Loucy (cell line): Measurements from ENCODE around the gene CNTNAP4.

Source experiments
- H2AFZ ChIP-seq: fragments of 200-600 bp; sonication (generic); 2 replicates; pipeline ENCODE4 v1.6.0; 2016; ENCODE audit warnings: antibody characterized with exemption, mild to moderate bottlenecking, low read length, moderate library complexity
- H3F3A ChIP-seq: fragments of 200-600 bp; 2 replicates; pipeline ENCODE4 v1.6.0; 2016; ENCODE audit warnings: antibody characterized with exemption, low read depth, mild to moderate bottlenecking
- H3K27me3 ChIP-seq: fragments of 200-600 bp; sonication (generic); 2 replicates; pipeline ENCODE4 v1.6.1; 2014; ENCODE audit warnings: low read length, mild to moderate bottlenecking; ENCODE audit not compliant: insufficient read depth, poor library complexity, severe bottlenecking
- H3K36me3 ChIP-seq: fragments of 200-600 bp; sonication (generic); 2 replicates; pipeline ENCODE4 v1.6.1; 2016; ENCODE audit warnings: low read length; ENCODE audit not compliant: insufficient read depth
- H3K4me1 ChIP-seq: fragments of 200-600 bp; sonication (generic); 2 replicates; pipeline ENCODE4 v1.5.1; 2014; ENCODE audit warnings: low read length, mild to moderate bottlenecking; ENCODE audit not compliant: insufficient read depth, poor library complexity, severe bottlenecking
- H3K4me2 ChIP-seq: fragments of 200-600 bp; sonication (generic); 2 replicates; pipeline ENCODE4 v1.6.0; 2014; ENCODE audit warnings: antibody characterized with exemption, low read length, low read depth, mild to moderate bottlenecking; ENCODE audit not compliant: poor library complexity, severe bottlenecking
- H3K4me3 ChIP-seq: fragments of 200-600 bp; sonication (generic); 2 replicates; pipeline ENCODE4 v1.5.1; 2014; ENCODE audit warnings: low read length, mild to moderate bottlenecking, mixed read lengths; ENCODE audit not compliant: poor library complexity, severe bottlenecking
- H3K79me2 ChIP-seq: fragments of 200-600 bp; sonication (generic); 2 replicates; pipeline ENCODE4 v1.6.1; 2014; ENCODE audit warnings: low read length; ENCODE audit not compliant: insufficient read depth
- H3K9ac ChIP-seq: fragments of 200-600 bp; sonication (generic); 2 replicates; pipeline ENCODE4 v1.6.0; 2014; ENCODE audit warnings: mild to moderate bottlenecking, low read depth, low read length, moderate library complexity; ENCODE audit not compliant: poor library complexity, severe bottlenecking
- H3K9me2 ChIP-seq: fragments of 200-600 bp; sonication (generic); replicated peaks from 2 replicates; pipeline ENCODE4 v1.6.1; 2016; ENCODE audit warnings: low read depth, low read length, mixed read lengths
- H3K9me3 ChIP-seq: fragments of 200-600 bp; sonication (generic); 2 replicates; pipeline ENCODE4 v1.6.1; 2014; ENCODE audit warnings: mild to moderate bottlenecking, antibody characterized with exemption, low read length, low read depth; ENCODE audit not compliant: insufficient read depth
- H4K20me1 ChIP-seq: fragments of 200-600 bp; sonication (generic); 2 replicates; pipeline ENCODE4 v1.6.0; 2014; ENCODE audit warnings: antibody characterized with exemption, low read length, mild to moderate bottlenecking; ENCODE audit not compliant: insufficient read depth, poor library complexity, severe bottlenecking
- EZH2phosphoT487 ChIP-seq: fragments of 200-600 bp; IDR thresholded peaks from 2 replicates; pipeline ENCODE4 v1.6.1; 2018; ENCODE audit warnings: antibody characterized with exemption, mild to moderate bottlenecking, moderate library complexity, borderline replicate concordance
- TF ChIP-seq, protein P1 (sequence below): fragments of 200-600 bp; sonication (generic); conservative IDR thresholded peaks from 2 replicates; pipeline ENCODE4 v1.5.1; 2014; ENCODE audit warnings: mild to moderate bottlenecking, antibody characterized with exemption, low read length

Gene CNTNAP4

DNA sequence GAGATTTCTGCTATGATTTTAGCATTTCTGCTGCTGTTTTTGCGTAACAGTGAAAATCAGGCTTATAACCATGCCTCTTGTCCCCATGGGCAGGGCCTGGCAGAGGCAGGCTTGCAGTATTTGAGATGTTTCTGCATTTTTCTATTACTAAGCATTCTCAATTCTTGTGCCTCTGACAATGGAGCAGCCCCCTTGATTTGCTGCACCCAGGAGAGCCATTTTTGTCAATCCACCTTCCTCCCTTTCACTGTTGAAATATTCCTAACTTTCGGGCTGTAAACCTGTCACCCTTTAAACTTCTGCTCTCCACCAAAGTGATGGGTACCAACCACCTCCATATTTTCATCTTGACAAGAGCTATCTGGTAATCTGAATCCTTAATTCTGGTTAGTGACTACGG is 178.1 kb downstream of the CNTNAP4 start:
- TF ChIP-seq, protein P1, sequence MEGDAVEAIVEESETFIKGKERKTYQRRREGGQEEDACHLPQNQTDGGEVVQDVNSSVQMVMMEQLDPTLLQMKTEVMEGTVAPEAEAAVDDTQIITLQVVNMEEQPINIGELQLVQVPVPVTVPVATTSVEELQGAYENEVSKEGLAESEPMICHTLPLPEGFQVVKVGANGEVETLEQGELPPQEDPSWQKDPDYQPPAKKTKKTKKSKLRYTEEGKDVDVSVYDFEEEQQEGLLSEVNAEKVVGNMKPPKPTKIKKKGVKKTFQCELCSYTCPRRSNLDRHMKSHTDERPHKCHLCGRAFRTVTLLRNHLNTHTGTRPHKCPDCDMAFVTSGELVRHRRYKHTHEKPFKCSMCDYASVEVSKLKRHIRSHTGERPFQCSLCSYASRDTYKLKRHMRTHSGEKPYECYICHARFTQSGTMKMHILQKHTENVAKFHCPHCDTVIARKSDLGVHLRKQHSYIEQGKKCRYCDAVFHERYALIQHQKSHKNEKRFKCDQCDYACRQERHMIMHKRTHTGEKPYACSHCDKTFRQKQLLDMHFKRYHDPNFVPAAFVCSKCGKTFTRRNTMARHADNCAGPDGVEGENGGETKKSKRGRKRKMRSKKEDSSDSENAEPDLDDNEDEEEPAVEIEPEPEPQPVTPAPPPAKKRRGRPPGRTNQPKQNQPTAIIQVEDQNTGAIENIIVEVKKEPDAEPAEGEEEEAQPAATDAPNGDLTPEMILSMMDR, result no peak
- no peak for TF ChIP-seq EZH2phosphoT487
- no peaks in the 10 kb centered on the region for H3K27me3 ChIP-seq
- no peaks in the 10 kb centered on the region for H3K9me2 ChIP-seq
- H3K9me3 ChIP-seq, result no peaks in the 10 kb centered on the region
- H3F3A ChIP-seq, result no peaks in the 10 kb centered on the region
- no peak overlapping the region for H3K4me2 ChIP-seq
- H3K4me3 ChIP-seq, result no peak overlapping the region
- no peak overlapping the region for H2AFZ ChIP-seq
- H3K4me1 ChIP-seq, result no peaks in the 10 kb centered on the region
- H3K9ac ChIP-seq, result no peak overlapping the region
- no peaks in the 10 kb centered on the region for H3K79me2 ChIP-seq
- no peaks in the 10 kb centered on the region for H4K20me1 ChIP-seq
- H3K36me3 ChIP-seq, result no peaks in the 10 kb centered on the region

- H3K36me3 ChIP-seq, result no peaks in the 10 kb centered on the region
- H3K4me1 ChIP-seq, result no peaks in the 10 kb centered on the region
- H3K79me2 ChIP-seq, result no peaks in the 10 kb centered on the region
- no peaks in the 10 kb centered on the region for H3F3A ChIP-seq
- H4K20me1 ChIP-seq, result no peaks in the 10 kb centered on the region
- no peak overlapping the region for H3K4me3 ChIP-seq
- no peak overlapping the region for H3K4me2 ChIP-seq
- H3K9ac ChIP-seq, result no peak overlapping the region
- no peak overlapping the region for H2AFZ ChIP-seq
- no peak for TF ChIP-seq EZH2phosphoT487
- TF ChIP-seq, protein P1, result no peak
- no peaks in the 10 kb centered on the region for H3K9me2 ChIP-seq
- H3K27me3 ChIP-seq, result no peaks in the 10 kb centered on the region
- no peaks in the 10 kb centered on the region for H3K9me3 ChIP-seq
Measured at GRCh38 chr16:76456016-76456415, 178.8 kb downstream of the CNTNAP4 start.

- H3K9me3 ChIP-seq, result no peaks in the 10 kb centered on the region
- H3K36me3 ChIP-seq, result no peaks in the 10 kb centered on the region
- H3K27me3 ChIP-seq, result no peaks in the 10 kb centered on the region
- no peak overlapping the region for H2AFZ ChIP-seq
- TF ChIP-seq, protein P1, result no peak
- TF ChIP-seq EZH2phosphoT487, result no peak
- H3K4me3 ChIP-seq, result no peak overlapping the region
- H3K79me2 ChIP-seq, result no peaks in the 10 kb centered on the region
- H3K9me2 ChIP-seq, result no peaks in the 10 kb centered on the region
- H3K4me1 ChIP-seq, result no peaks in the 10 kb centered on the region
- no peak overlapping the region for H3K9ac ChIP-seq
- no peaks in the 10 kb centered on the region for H3F3A ChIP-seq
- H3K4me2 ChIP-seq, result no peak overlapping the region
- no peaks in the 10 kb centered on the region for H4K20me1 ChIP-seq
Measured at GRCh38 chr16:76459111-76459510, 181.9 kb downstream of the CNTNAP4 start.
